Naive B cell (primary cell): ENCODE measurements around the gene DOK6. TPM values are rescaled to one million over a fixed set of nuclear protein-coding genes. Genes with fewer than 3 reads are reported as not detected.

Experiments
- ATAC-seq, 2 donors: fragments of 150-1000 bp; cut with Tn5 transposase; 2 replicates each; pipeline ENCODE4 v1.10.0; 2021; ENCODE audit warnings: low read depth in 2 of 2, mild to moderate bottlenecking in 2 of 2, moderate library complexity in 2 of 2
- DNase-seq: peaks from one replicate; pipeline ENCODE4 v3.0.0; 2022
- H3K27ac Mint-ChIP-seq, 6 donors: one replicate each; pipeline ENCODE4 v1.8.0; 2020 to 2022; ENCODE audit warnings: mild to moderate bottlenecking in 6 of 6, mixed read lengths in 6 of 6, moderate library complexity in 5 of 6, inconsistent platforms in 2 of 6
- H3K27me3 Mint-ChIP-seq, 3 donors: one replicate each; pipeline ENCODE4 v1.8.0; 2021 to 2022; ENCODE audit warnings: mixed read lengths in 3 of 3, mild to moderate bottlenecking in 1 of 3
- H3K36me3 Mint-ChIP-seq, 2 donors: one replicate each; pipeline ENCODE4 v1.8.0; 2020 to 2022; ENCODE audit warnings: mixed read lengths in 2 of 2, inconsistent platforms in 1 of 2, mild to moderate bottlenecking in 1 of 2
- H3K4me1 Mint-ChIP-seq, 3 donors: one replicate each; pipeline ENCODE4 v1.8.0; 2020 to 2022; ENCODE audit warnings: mixed read lengths in 3 of 3, inconsistent platforms in 1 of 3, mild to moderate bottlenecking in 1 of 3, moderate library complexity in 1 of 3
- H3K4me3 Mint-ChIP-seq, 8 donors: one replicate each; pipeline ENCODE4 v1.8.0; 2020 to 2022; ENCODE audit warnings: mild to moderate bottlenecking in 8 of 8, mixed read lengths in 8 of 8, moderate library complexity in 8 of 8, inconsistent platforms in 2 of 8
- H3K9me3 Mint-ChIP-seq, 7 donors: one replicate each; pipeline ENCODE4 v1.8.0; 2020 to 2022; ENCODE audit warnings: mixed read lengths in 7 of 7, mild to moderate bottlenecking in 5 of 7, inconsistent platforms in 2 of 7, moderate library complexity in 1 of 7
- polyA plus RNA-seq, 6 donors: library from polyadenylated mRNA; unstranded; fragments of 300-500 nt; fragmentation: Illumina TruSeq; gene quantifications; one replicate each; pipeline ENCODE4 v1.2.3, GENCODE V29; 2021; ENCODE audit warnings: low read depth in 6 of 6

DOK6 gene
- polyA plus RNA-seq, 6 donors from 2014 or later: not detected

GRCh38 chr18:69777248-69777647, 376.6 kb downstream of the DOK6 start:
- Mint-ChIP-seq H3K27me3 (peaks cover 0 to 4% (median 0%) of the 10 kb centered on the region in 3 donors), H3K4me3 (no peak overlapping the region), H3K9me3 (no peaks in the 10 kb centered on the region), H3K4me1 (no peaks in the 10 kb centered on the region), H3K36me3 (no peaks in the 10 kb centered on the region), H3K27ac (no peak overlapping the region)
- DNase-seq (no peak), ATAC-seq (no peak)

- Mint-ChIP-seq H3K9me3 (peaks cover 0 to 4% (median 0%) of the 10 kb centered on the region in 7 donors), H3K4me3 (no peak overlapping the region), H3K27ac (no peak overlapping the region), H3K4me1 (no peaks in the 10 kb centered on the region), H3K27me3 (peaks cover 0 to 4% (median 0%) of the 10 kb centered on the region in 3 donors), H3K36me3 (no peaks in the 10 kb centered on the region)
- DNase-seq (no peak), ATAC-seq (no peak)
These were observed 378.0 kb downstream of the DOK6 start for GRCh38 chr18:69778680-69779079.

- H3K27me3 Mint-ChIP-seq: peaks cover 0 to 4% (median 0%) of the 10 kb centered on the region in 3 donors
- no peak overlapping the region for H3K4me3 Mint-ChIP-seq
- no peaks in the 10 kb centered on the region for H3K36me3 Mint-ChIP-seq
These were observed 380.2 kb downstream of the DOK6 start for GRCh38 chr18:69780851-69781250.

DNA sequence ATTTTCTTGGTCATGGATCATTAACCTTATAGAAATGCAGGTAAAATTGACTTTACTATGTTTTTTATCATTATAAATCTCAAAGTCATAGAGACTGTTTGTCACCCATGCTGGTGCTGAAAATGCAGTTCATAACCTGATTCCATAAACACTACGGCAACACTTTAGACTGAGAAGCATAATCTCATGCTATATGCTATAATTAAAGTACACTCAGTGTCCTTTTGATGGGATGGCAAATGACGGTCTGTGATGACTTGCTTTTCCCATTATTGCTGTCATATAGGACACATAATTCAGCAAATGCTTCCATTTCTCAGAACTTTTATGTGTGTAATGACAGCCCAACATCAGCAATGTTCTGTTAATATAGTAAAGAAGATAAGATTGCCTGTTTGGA, 384.1 kb downstream of the DOK6 start:
- no peaks in the 10 kb centered on the region for H3K27me3 Mint-ChIP-seq
- H3K36me3 Mint-ChIP-seq: no peaks in the 10 kb centered on the region
- ATAC-seq: no peak
- H3K27ac Mint-ChIP-seq: no peak overlapping the region
- H3K4me1 Mint-ChIP-seq: no peaks in the 10 kb centered on the region
- H3K4me3 Mint-ChIP-seq: no peak overlapping the region
- peaks cover 0 to 4% (median 0%) of the 10 kb centered on the region in 7 donors for H3K9me3 Mint-ChIP-seq
- DNase-seq: no peak

More at GRCh38 chr18:69780851-69781250, 380.2 kb downstream of the DOK6 start:
- Mint-ChIP-seq H3K4me1 (no peaks in the 10 kb centered on the region), H3K9me3 (peaks cover 0 to 4% (median 0%) of the 10 kb centered on the region in 7 donors), H3K27ac (no peak overlapping the region)
- ATAC-seq: no peak
- DNase-seq: no peak

- no peak for ATAC-seq
- no peaks in the 10 kb centered on the region for H3K27me3 Mint-ChIP-seq
These were observed 384.8 kb downstream of the DOK6 start for GRCh38 chr18:69785466-69785865.

GRCh38 chr18:69786427-69786826, 385.7 kb downstream of the DOK6 start:
- Mint-ChIP-seq H3K9me3 (peaks cover 0 to 4% (median 0%) of the 10 kb centered on the region in 7 donors), H3K4me3 (no peak overlapping the region), H3K4me1 (no peaks in the 10 kb centered on the region), H3K27me3 (no peaks in the 10 kb centered on the region), H3K36me3 (no peaks in the 10 kb centered on the region), H3K27ac (no peak overlapping the region)
- ATAC-seq (no peak), DNase-seq (no peak)

More at GRCh38 chr18:69785466-69785865, 384.8 kb downstream of the DOK6 start:
- H3K9me3 Mint-ChIP-seq: peaks cover 0 to 4% (median 0%) of the 10 kb centered on the region in 7 donors
- no peaks in the 10 kb centered on the region for H3K4me1 Mint-ChIP-seq
- DNase-seq: no peak
- no peak overlapping the region for H3K4me3 Mint-ChIP-seq
- H3K27ac Mint-ChIP-seq: no peak overlapping the region
- H3K36me3 Mint-ChIP-seq: no peaks in the 10 kb centered on the region

DNA sequence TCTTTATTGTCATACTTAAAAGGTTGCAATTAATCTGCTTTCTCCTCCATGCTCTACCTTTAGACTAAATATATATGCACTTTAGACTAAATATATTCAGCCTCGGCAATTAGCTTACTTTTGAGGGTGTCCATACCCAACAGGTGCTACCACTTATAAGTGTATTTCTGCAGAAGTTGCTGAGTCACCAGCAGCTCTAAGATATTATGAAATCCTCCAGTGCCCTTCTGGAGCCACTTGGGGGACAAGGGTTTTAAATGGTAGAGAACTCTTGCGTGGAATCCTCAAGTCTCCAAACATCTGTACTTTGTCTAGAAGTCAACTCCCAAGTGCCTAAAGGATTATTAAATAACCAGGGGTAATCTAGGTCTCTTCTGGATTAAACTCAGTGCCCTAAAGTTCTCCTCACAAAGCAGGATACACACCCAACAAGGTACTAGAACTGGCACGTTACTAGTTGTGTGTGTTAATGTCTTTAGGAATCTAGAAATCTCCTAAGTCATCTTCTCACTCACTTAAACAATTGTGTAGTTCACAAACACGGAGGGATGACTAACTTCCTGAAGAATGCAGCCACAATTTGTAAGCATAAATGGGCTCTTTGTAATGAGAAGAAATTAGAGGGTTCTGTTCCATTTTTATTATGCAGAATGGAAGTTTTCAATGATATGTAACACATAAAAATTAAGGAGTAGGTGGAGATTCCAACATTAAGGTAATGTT, 387.3 kb downstream of the DOK6 start:
- no peaks in the 10 kb centered on the region for H3K36me3 Mint-ChIP-seq
- H3K27ac Mint-ChIP-seq: no peak overlapping the region
- no peaks in the 10 kb centered on the region for H3K27me3 Mint-ChIP-seq
- H3K4me1 Mint-ChIP-seq: no peaks in the 10 kb centered on the region
- H3K9me3 Mint-ChIP-seq: peaks cover 0 to 2% (median 0%) of the 10 kb centered on the region in 7 donors
- H3K4me3 Mint-ChIP-seq: no peak overlapping the region
- ATAC-seq (no peak), DNase-seq (no peak)

- no peak for DNase-seq
- ATAC-seq: no peak
- Mint-ChIP-seq H3K27me3 (no peaks in the 10 kb centered on the region), H3K4me3 (no peak overlapping the region), H3K4me1 (no peaks in the 10 kb centered on the region), H3K9me3 (peaks cover 0 to 2% (median 0%) of the 10 kb centered on the region in 7 donors), H3K36me3 (no peaks in the 10 kb centered on the region), H3K27ac (no peak overlapping the region)
These were observed 389.1 kb downstream of the DOK6 start for GRCh38 chr18:69789794-69790193.

DNA sequence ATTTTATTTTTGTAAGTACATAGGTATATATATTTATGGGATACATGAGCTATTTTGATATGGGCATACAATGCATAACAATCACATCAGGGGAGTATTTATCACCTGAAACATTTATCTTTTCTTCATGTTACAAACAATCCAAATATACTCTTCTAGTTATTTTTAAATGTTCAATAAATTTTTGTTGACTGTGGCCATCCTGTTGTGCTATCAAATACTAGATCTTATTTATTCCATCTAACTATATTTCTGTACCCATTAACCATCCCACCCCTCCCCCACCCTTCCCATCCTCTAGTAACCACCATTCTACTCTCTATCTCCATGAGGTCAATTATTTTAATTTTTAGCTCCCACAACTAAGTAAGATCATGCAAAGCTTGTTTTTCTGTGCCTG, 390.0 kb downstream of the DOK6 start:
- Mint-ChIP-seq H3K4me3 (no peak overlapping the region), H3K4me1 (no peaks in the 10 kb centered on the region), H3K27ac (no peak overlapping the region), H3K36me3 (no peaks in the 10 kb centered on the region), H3K9me3 (peaks cover 0 to 2% (median 0%) of the 10 kb centered on the region in 7 donors), H3K27me3 (no peaks in the 10 kb centered on the region)
- no peak for ATAC-seq
- no peak for DNase-seq

DNA sequence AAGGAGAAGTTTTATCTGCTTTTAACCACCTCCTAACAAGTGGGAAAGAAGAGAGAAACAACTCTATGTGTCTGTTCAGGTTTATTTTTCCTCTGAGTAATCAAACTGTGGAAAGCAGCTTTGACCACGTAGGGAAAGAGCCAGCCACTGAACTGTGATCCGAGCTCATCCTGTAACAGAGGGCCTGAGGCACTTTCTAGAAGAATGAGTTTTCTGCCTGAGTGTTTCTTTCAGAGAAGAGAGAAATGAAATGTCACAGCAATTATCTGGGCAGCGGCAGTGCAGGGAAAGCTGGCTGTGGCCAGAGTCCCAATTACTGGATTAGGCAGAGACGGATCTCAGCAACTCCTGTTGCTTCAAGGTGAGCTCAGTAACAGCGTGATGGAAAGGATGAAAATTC, 395.1 kb downstream of the DOK6 start:
- DNase-seq: no peak
- Mint-ChIP-seq H3K27ac (peak overlapping the region in 1 of 6 donors; percentile 24), H3K9me3 (peaks cover 0 to 1% (median 0%) of the 10 kb centered on the region in 7 donors)

GRCh38 chr18:69804776-69805501, 404.3 kb downstream of the DOK6 start:
- Mint-ChIP-seq H3K9me3 (peaks cover 0 to 3% (median 0%) of the 10 kb centered on the region in 7 donors), H3K27ac (no peak overlapping the region), H3K36me3 (no peaks in the 10 kb centered on the region), H3K4me3 (no peak overlapping the region), H3K27me3 (no peaks in the 10 kb centered on the region), H3K4me1 (no peaks in the 10 kb centered on the region)
- ATAC-seq (no peak), DNase-seq (no peak)

More for the DNA sequence above, 395.1 kb downstream of the DOK6 start:
- no peaks in the 10 kb centered on the region for H3K27me3 Mint-ChIP-seq
- no peak overlapping the region for H3K4me3 Mint-ChIP-seq
- H3K36me3 Mint-ChIP-seq: no peaks in the 10 kb centered on the region
- no peaks in the 10 kb centered on the region for H3K4me1 Mint-ChIP-seq
- ATAC-seq: no peak

DNA sequence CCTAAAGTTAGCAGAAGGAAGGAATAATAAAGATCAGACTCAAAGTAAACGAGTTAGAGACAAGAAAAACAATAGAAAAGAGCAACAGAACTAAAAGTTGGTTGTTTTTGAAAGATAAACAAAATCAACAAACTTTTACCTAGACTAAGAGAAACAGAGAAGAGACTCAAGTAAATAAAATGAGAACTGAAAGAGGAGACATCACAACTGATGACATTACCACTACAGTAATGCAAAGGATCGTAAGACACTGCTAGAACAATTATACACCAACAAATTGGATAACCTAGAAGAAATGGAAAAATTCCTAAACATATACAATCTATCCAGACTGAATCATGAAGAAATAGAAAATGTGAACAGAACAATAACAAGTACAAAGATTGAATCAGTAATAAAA, 407.7 kb downstream of the DOK6 start:
- Mint-ChIP-seq H3K27me3 (peaks cover 0 to 4% (median 0%) of the 10 kb centered on the region in 3 donors), H3K27ac (no peak overlapping the region), H3K4me3 (no peak overlapping the region), H3K9me3 (peaks cover 0 to 5% (median 0%) of the 10 kb centered on the region in 7 donors), H3K36me3 (no peaks in the 10 kb centered on the region), H3K4me1 (no peaks in the 10 kb centered on the region)
- DNase-seq: no peak
- no peak for ATAC-seq

- H3K27ac Mint-ChIP-seq: no peak overlapping the region
- H3K36me3 Mint-ChIP-seq: no peaks in the 10 kb centered on the region
- peaks cover 0 to 4% (median 0%) of the 10 kb centered on the region in 3 donors for H3K27me3 Mint-ChIP-seq
These were observed 412.9 kb downstream of the DOK6 start for GRCh38 chr18:69813559-69813958.

DNA sequence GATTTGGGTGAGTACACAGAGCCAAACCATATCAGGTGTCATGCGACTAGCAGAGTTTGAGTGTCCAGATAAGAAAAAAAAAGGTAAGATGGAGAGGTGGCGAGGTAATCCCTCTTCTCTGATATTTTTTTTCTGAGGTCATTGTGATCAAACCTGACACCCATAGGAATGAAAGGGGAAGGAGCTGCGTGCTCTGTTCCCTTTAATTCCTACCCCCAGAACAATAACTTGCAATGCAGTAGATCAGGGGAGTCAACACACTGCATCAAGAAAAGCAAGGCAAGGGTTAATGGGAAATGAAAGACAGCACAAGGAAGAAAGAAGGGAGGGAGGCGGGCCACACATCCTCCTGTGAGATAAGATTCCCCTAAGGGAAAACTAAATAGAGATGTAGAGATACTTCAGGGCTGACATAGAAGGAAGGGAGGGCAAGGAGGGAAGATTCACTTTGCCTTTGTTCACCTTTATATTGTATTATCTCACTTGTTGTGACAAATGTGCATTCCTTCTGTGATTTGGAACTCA, 414.2 kb downstream of the DOK6 start:
- ATAC-seq (no peak), DNase-seq (no peak)
- Mint-ChIP-seq H3K36me3 (no peaks in the 10 kb centered on the region), H3K9me3 (peaks cover 0 to 8% (median 3%) of the 10 kb centered on the region in 7 donors), H3K4me3 (peak overlapping the region in 1 of 8 donors; percentile 12), H3K27me3 (peaks cover 0 to 4% (median 0%) of the 10 kb centered on the region in 3 donors), H3K27ac (no peak overlapping the region), H3K4me1 (no peaks in the 10 kb centered on the region)

More at GRCh38 chr18:69813559-69813958, 412.9 kb downstream of the DOK6 start:
- ATAC-seq (no peak), DNase-seq (no peak)
- H3K9me3 Mint-ChIP-seq: peaks cover 0 to 5% (median 3%) of the 10 kb centered on the region in 7 donors
- H3K4me3 Mint-ChIP-seq: no peak overlapping the region
- no peaks in the 10 kb centered on the region for H3K4me1 Mint-ChIP-seq
